Spinal cord (tissue), 10 donors: Measurements from ENCODE around the gene NEBL. TPM values are rescaled to one million over a fixed set of nuclear protein-coding genes. Genes with fewer than 3 reads are reported as not detected.

Experiments used
- DNase-seq, 6 donors: peaks; one replicate each; pipeline versions ENCODE4 v3.0.0 to v3.0.0-alpha.2; 2013 to 2015; ENCODE audit warnings: low spot score in 6 of 6, low read depth in 4 of 6
- H3K27ac ChIP-seq: one replicate; pipeline ENCODE4 v1.5.1; 2013; ENCODE audit warnings: low read depth, low read length, control low read depth
- H3K27me3 ChIP-seq: one replicate; pipeline ENCODE4 v1.6.1; 2013; ENCODE audit warnings: low read length; ENCODE audit not compliant: control insufficient read depth, insufficient read depth
- H3K36me3 ChIP-seq: one replicate; pipeline ENCODE4 v1.6.1; 2013; ENCODE audit warnings: low read length; ENCODE audit not compliant: control insufficient read depth, insufficient read depth
- H3K4me1 ChIP-seq: one replicate; pipeline ENCODE4 v1.6.1; 2013; ENCODE audit warnings: low read length; ENCODE audit not compliant: control insufficient read depth, insufficient read depth
- H3K4me3 ChIP-seq: one replicate; pipeline ENCODE4 v1.5.1; 2013; ENCODE audit warnings: low read depth, low read length, control low read depth
- H3K9me3 ChIP-seq: one replicate; pipeline ENCODE4 v1.6.1; 2013; ENCODE audit warnings: low read length; ENCODE audit not compliant: control insufficient read depth, insufficient read depth
- WGBS: methylation state at CpG from one replicate; pipeline ENCODE4 v1.1.5; 2013; ENCODE audit warnings: missing lambda C conversion rate; ENCODE audit not compliant: insufficient coverage; 5-methylcytosine and 5-hydroxymethylcytosine counted together
- polyA plus RNA-seq, 2 donors: library from polyadenylated mRNA; unstranded; fragments of 120-200 nt; gene quantifications; one replicate each; pipeline ENCODE4 v1.2.1, GENCODE V29; 2013; ENCODE audit not compliant: insufficient read length in 2 of 2
- total RNA-seq, 2 donors: library from RNA; depleted of rRNA in 1 of 2; stranded (reverse); fragments of 120-200 nt in 1 of 2; fragments of >200 nt in 1 of 2; gene quantifications; one replicate each; pipeline versions ENCODE4 v1.2.3 to v1.2.4, GENCODE V29; 2013 to 2014
- donor health status: healthy.

NEBL gene
- total and polyA plus RNA-seq, 4 donors: 28.8 to 157 (median 66.6) TPM

- Histone ChIP-seq H3K4me1 (no peaks in the 10 kb centered on the region), H3K4me3 (no peak overlapping the region), H3K36me3 (no peaks in the 10 kb centered on the region), H3K27me3 (no peaks in the 10 kb centered on the region), H3K9me3 (no peaks in the 10 kb centered on the region), H3K27ac (no peak overlapping the region)
- peak in 1 of 6 donors; percentile 23 for DNase-seq
- WGBS: 92% methylated on average over 2 of the region's 5 CpGs
These were observed 35.6 kb upstream of the NEBL start for GRCh38 chr10:20932606-20933126.

DNA sequence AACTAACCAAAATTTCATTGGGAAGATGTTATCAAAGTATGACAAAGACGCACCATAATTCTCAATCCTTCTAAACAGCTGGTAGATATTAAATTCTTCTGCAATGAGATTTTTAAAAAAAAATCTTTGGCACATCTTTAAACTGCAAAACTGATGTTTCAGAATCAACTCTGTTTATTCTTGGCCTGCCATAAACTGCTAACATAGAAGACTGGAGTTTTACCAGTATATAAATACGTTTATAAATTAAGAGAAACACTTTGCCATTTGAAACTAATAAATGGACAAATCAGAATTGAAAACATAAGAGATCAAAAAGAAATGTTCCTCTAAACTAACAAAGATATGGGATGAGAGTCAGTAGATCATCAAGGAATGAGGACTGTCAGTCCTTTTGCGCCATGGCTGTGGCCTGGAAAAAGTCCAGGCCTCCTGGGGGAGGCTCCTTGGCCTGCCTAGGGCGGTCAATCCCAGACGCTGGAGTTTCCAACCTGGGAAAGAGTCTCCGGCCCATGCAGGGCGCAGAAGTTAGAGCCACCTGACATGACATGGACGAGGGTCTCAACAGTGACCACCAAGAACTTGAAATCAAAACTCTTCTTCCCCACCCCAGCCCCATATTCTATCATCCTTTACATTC is 34.2 kb upstream of the NEBL start:
- H3K9me3 ChIP-seq: no peaks in the 10 kb centered on the region
- no peaks in the 10 kb centered on the region for H3K36me3 ChIP-seq
- no peak overlapping the region for H3K27ac ChIP-seq
- H3K4me1 ChIP-seq: no peaks in the 10 kb centered on the region
- no peak for DNase-seq
- WGBS: 81% methylated on average over 6 of the region's 8 CpGs
- H3K27me3 ChIP-seq: no peaks in the 10 kb centered on the region
- no peak overlapping the region for H3K4me3 ChIP-seq

DNA sequence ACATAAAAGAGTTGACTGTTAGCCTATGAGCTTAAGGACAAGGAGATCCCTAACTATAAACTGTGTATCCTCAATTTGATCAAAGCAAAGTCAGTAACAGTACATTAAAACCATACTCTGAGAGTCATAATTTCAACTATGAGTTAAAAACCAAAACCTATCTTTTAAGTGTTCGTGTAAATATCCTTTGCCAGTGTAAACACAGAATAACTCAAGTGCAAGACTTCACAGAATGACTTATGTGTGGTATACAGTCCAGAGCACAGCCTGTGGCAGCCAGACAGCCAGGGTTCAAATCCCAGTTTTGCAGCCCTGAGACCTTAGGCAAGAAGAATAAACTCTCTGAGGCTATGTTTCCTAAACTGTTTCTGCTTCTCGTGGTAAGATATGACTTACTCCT is 30.3 kb upstream of the NEBL start:
- H3K27ac ChIP-seq: no peak overlapping the region
- H3K36me3 ChIP-seq: no peaks in the 10 kb centered on the region
- H3K4me1 ChIP-seq: no peaks in the 10 kb centered on the region
- no peak for DNase-seq
- WGBS: 67% methylated on average over 1 of the region's 2 CpGs
- no peaks in the 10 kb centered on the region for H3K9me3 ChIP-seq
- no peak overlapping the region for H3K4me3 ChIP-seq
- no peaks in the 10 kb centered on the region for H3K27me3 ChIP-seq

- H3K4me1 ChIP-seq: no peaks in the 10 kb centered on the region
- H3K27ac ChIP-seq: no peak overlapping the region
- H3K27me3 ChIP-seq: no peaks in the 10 kb centered on the region
- 95% methylated on average over 3 of the region's 5 CpGs for WGBS
- H3K36me3 ChIP-seq: no peaks in the 10 kb centered on the region
- DNase-seq: peak in 2 of 6 donors; percentile 50 to 57
- H3K9me3 ChIP-seq: no peaks in the 10 kb centered on the region
- no peak overlapping the region for H3K4me3 ChIP-seq
These were observed 25.3 kb upstream of the NEBL start for GRCh38 chr10:20922451-20922850.

- no peaks in the 10 kb centered on the region for H3K9me3 ChIP-seq
- H3K4me1 ChIP-seq: no peaks in the 10 kb centered on the region
- no peak overlapping the region for H3K4me3 ChIP-seq
- no peak overlapping the region for H3K27ac ChIP-seq
- H3K36me3 ChIP-seq: no peaks in the 10 kb centered on the region
- no peak for DNase-seq
- WGBS: 84% methylated on average over 4 of the region's 4 CpGs
- H3K27me3 ChIP-seq: no peaks in the 10 kb centered on the region
These were observed 24.9 kb upstream of the NEBL start for GRCh38 chr10:20922033-20922432.

GRCh38 chr10:20920061-20920460 is 22.9 kb upstream of the NEBL start:
- no CpG with 5 or more reads among the region's 2 CpGs for WGBS
- no peak overlapping the region for H3K4me3 ChIP-seq
- H3K27ac ChIP-seq: no peak overlapping the region
- no peak for DNase-seq
- H3K27me3 ChIP-seq: no peaks in the 10 kb centered on the region
- H3K4me1 ChIP-seq: no peaks in the 10 kb centered on the region
- H3K9me3 ChIP-seq: no peaks in the 10 kb centered on the region
- H3K36me3 ChIP-seq: no peaks in the 10 kb centered on the region

DNA sequence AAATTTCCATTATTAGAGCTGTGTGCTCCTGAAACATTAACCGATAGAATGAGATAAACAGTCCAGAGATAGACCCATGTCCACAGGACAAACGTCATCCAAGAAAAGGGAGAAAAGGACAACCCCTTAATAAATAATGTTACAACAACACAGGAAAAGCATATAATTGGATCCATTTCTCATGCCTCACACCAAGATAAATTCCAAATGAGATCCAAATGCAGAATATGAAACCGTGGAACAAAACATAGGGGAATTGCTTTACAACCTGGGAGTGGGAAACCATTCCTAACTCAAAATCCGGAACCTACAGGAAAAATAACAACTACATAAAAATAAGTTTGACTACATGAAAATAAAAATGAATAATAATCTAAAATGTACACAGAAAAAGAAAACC is 22.4 kb upstream of the NEBL start:
- Histone ChIP-seq H3K4me3 (no peak overlapping the region), H3K9me3 (no peaks in the 10 kb centered on the region), H3K36me3 (no peaks in the 10 kb centered on the region), H3K27ac (no peak overlapping the region), H3K27me3 (no peaks in the 10 kb centered on the region), H3K4me1 (no peaks in the 10 kb centered on the region)
- WGBS: 83% methylated on average over 1 of the region's 4 CpGs
- DNase-seq: no peak

- Histone ChIP-seq H3K9me3 (no peaks in the 10 kb centered on the region), H3K36me3 (no peaks in the 10 kb centered on the region), H3K27ac (no peak overlapping the region), H3K27me3 (no peaks in the 10 kb centered on the region), H3K4me1 (no peaks in the 10 kb centered on the region), H3K4me3 (no peak overlapping the region)
- WGBS: 83% methylated on average over 1 of the region's 1 CpG
- DNase-seq: no peak
These were observed 19.9 kb upstream of the NEBL start for GRCh38 chr10:20916976-20917375.

DNA sequence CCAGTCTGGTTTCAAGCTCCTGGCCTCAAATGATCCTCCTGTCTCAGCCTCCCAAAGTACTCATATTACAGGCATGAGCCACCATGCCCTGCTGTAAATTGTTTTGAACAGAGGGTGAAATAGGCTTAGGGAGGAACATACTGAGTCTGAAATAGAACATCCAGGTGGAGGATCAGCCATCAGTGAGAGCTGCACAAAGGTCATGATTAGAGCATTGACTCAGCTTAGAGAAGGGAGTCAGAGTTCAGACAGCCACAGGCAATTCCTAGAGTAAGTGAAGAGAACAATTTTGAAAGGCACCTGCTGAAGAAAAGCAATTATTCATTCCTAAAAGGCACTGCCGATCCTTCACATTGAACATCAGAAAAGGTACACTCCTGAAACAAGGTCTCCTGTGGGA is 15.9 kb upstream of the NEBL start:
- no peaks in the 10 kb centered on the region for H3K9me3 ChIP-seq
- no peak for DNase-seq
- 100% methylated on average over 1 of the region's 1 CpG for WGBS
- no peak overlapping the region for H3K4me3 ChIP-seq
- H3K27ac ChIP-seq: no peak overlapping the region
- no peaks in the 10 kb centered on the region for H3K36me3 ChIP-seq
- no peaks in the 10 kb centered on the region for H3K27me3 ChIP-seq
- H3K4me1 ChIP-seq: no peaks in the 10 kb centered on the region

GRCh38 chr10:20911626-20912025 is 14.5 kb upstream of the NEBL start:
- no peak overlapping the region for H3K4me3 ChIP-seq
- no peak overlapping the region for H3K27ac ChIP-seq
- no peaks in the 10 kb centered on the region for H3K4me1 ChIP-seq
- no peaks in the 10 kb centered on the region for H3K27me3 ChIP-seq
- H3K36me3 ChIP-seq: no peaks in the 10 kb centered on the region
- DNase-seq: no peak
- no peaks in the 10 kb centered on the region for H3K9me3 ChIP-seq
- WGBS: no CpG with 5 or more reads among the region's 4 CpGs
